GM12874 (cell line): Measurements from ENCODE around the gene ERRFI1.

Source experiments
- CTCF ChIP-seq: IDR thresholded peaks from 2 replicates; pipeline ENCODE4 v1.5.1; 2011; ENCODE audit warnings: low read depth, mild to moderate bottlenecking, control low read depth, low read length, moderate library complexity; ENCODE audit not compliant: insufficient read depth

The ERRFI1 gene

GRCh38 chr1:8025061-8025670, 943 bp downstream of the ERRFI1 start:
- TF ChIP-seq CTCF = no peak

- no peak for TF ChIP-seq CTCF
These were observed 1.8 kb downstream of the ERRFI1 start for GRCh38 chr1:8024329-8024728.

GRCh38 chr1:8023995-8024313, 2.2 kb downstream of the ERRFI1 start:
- no peak for TF ChIP-seq CTCF

GRCh38 chr1:8023287-8023994, 2.7 kb downstream of the ERRFI1 start:
- TF ChIP-seq CTCF = no peak

GRCh38 chr1:8022395-8023286, 3.5 kb downstream of the ERRFI1 start:
- no peak for TF ChIP-seq CTCF

GRCh38 chr1:8021676-8022266, 4.3 kb downstream of the ERRFI1 start:
- no peak for TF ChIP-seq CTCF

GRCh38 chr1:8020032-8020431, 6.1 kb downstream of the ERRFI1 start:
- no peak for TF ChIP-seq CTCF
